MCF 10A (cell line): Measurements from ENCODE around the gene SRRM5. TPM values are rescaled to one million over a fixed set of nuclear protein-coding genes. Genes with fewer than 3 reads are reported as not detected.
"Not testable (repeated sequence)": the region's sequence is repeated elsewhere in the genome, so short reads cannot be mapped to it uniquely, and the experiment has no call there.

ENCODE experiments used
- BruUV-seq: library from RNA; stranded (reverse); fragments of 400-500 nt; replicated peaks from 2 replicates; lab custom pipeline; 2021; lab: Mats Ljungman, UMichigan
- CTCF ChIA-PET: fragments of 300-600 bp; sonication (Branson Sonifier 250); formaldehyde crosslinking; extraction: SDS; loops from one replicate; lab custom pipeline; 2021; ENCODE audit warnings: antibody characterized with exemption, inconsistent platforms; lab: Yijun Ruan, JAX
- POLR2A ChIA-PET: fragments of 300-600, 350-650 bp; sonication (Branson Sonifier 250); formaldehyde crosslinking; extraction: SDS; loops from one replicate; lab custom pipeline; 2020; ENCODE audit warnings: antibody characterized with exemption, inconsistent platforms; lab: Yijun Ruan, JAX
- DNase-seq: peaks from one replicate; pipeline ENCODE4 v3.0.0-alpha.2; 2018; ENCODE audit not compliant: unreplicated experiment
- H3K27ac Mint-ChIP-seq: one replicate; pipeline ENCODE4 v1.8.0; 2022; ENCODE audit warnings: mild to moderate bottlenecking, low read depth, mixed read lengths; ENCODE audit not compliant: unreplicated experiment
- H3K27me3 Mint-ChIP-seq: one replicate; pipeline ENCODE4 v1.8.0; 2022; ENCODE audit warnings: mixed read lengths; ENCODE audit not compliant: insufficient read depth, unreplicated experiment
- H3K36me3 Mint-ChIP-seq: one replicate; pipeline ENCODE4 v1.8.0; 2022; ENCODE audit warnings: mild to moderate bottlenecking, moderate library complexity, mixed read lengths; ENCODE audit not compliant: insufficient read depth, unreplicated experiment
- H3K4me1 Mint-ChIP-seq: one replicate; pipeline ENCODE4 v1.8.0; 2022; ENCODE audit warnings: mixed read lengths; ENCODE audit not compliant: insufficient read depth, unreplicated experiment
- H3K4me3 Mint-ChIP-seq: one replicate; pipeline ENCODE4 v1.8.0; 2022; ENCODE audit warnings: mild to moderate bottlenecking, moderate library complexity, mixed read lengths; ENCODE audit not compliant: unreplicated experiment
- H3K9me3 Mint-ChIP-seq: one replicate; pipeline ENCODE4 v1.8.0; 2022; ENCODE audit warnings: mixed read lengths; ENCODE audit not compliant: unreplicated experiment
- CTCF ChIP-seq: fragments of 200-600 bp; IDR thresholded peaks from one replicate; pipeline ENCODE4 v1.8.0; 2022; ENCODE audit warnings: antibody characterized with exemption, mild to moderate bottlenecking; ENCODE audit not compliant: unreplicated experiment
- intact Hi-C: fragments of 100-400 bp; cut with micrococcal nuclease; formaldehyde crosslinking; loops from 2 replicates; pipeline ENCODE4 v1.14.1; 2022
- total RNA-seq: library from RNA; stranded (reverse); gene quantifications from 2 replicates; pipeline ENCODE4 v1.2.3, GENCODE V29; 2022

The SRRM5 gene
- total RNA-seq, 1 experiment from 2014 or later, result 0.28 TPM

GRCh38 chr19:43598445-43599240 is 13.2 kb upstream of the SRRM5 start:
- CTCF ChIA-PET, result interaction anchor here (0.6 to 1.6 kb wide), 3 partner anchors 43 to 1826 kb away, joined by 5 to 6 read pairs (median 5); no protein-coding TSS in a partner anchor
- peak overlapping the region; percentile 99 for H3K4me3 Mint-ChIP-seq
- intact Hi-C loops, result loop anchor here (5.0 kb wide), 1 partner anchor 184 kb away; the partner anchor contains the start of gene KCNN4
- H3K27me3 Mint-ChIP-seq, result no peaks in the 10 kb centered on the region
- peaks cover 32% of the 10 kb centered on the region for H3K36me3 Mint-ChIP-seq
- BruUV-seq, result no TSS peak
- TF ChIP-seq CTCF, result no peak
- H3K27ac Mint-ChIP-seq, result no peak overlapping the region
- POLR2A ChIA-PET, result interaction anchor here (4.1 kb wide), 1 partner anchor 8 kb away, joined by 45 read pairs; no protein-coding TSS in a partner anchor
- DNase-seq, result no peak
- no peaks in the 10 kb centered on the region for H3K9me3 Mint-ChIP-seq
- peaks cover 17% of the 10 kb centered on the region for H3K4me1 Mint-ChIP-seq

- no peak overlapping the region for H3K4me3 Mint-ChIP-seq
- TF ChIP-seq CTCF, result no peak
- ChIA-PET CTCF (interaction anchor here (1.2 to 1.6 kb wide), 3 partner anchors 26 to 68 kb away, joined by 5 to 6 read pairs (median 5); no protein-coding TSS in a partner anchor), POLR2A (no interaction called here)
- BruUV-seq, result no TSS peak
- DNase-seq, result no peak
- H3K4me1 Mint-ChIP-seq, result peaks cover 13% of the 10 kb centered on the region
- intact Hi-C loops, result loop anchor here (5.0 kb wide), 1 partner anchor 183 kb away; the partner anchor contains the start of gene KCNN4
- H3K9me3 Mint-ChIP-seq, result no peaks in the 10 kb centered on the region
- H3K36me3 Mint-ChIP-seq, result peaks cover 31% of the 10 kb centered on the region
- no peak overlapping the region for H3K27ac Mint-ChIP-seq
- no peaks in the 10 kb centered on the region for H3K27me3 Mint-ChIP-seq
Measured at GRCh38 chr19:43599635-43600295, 12.1 kb upstream of the SRRM5 start.

- intact Hi-C loops, H3K9me3 Mint-ChIP-seq, BruUV-seq, DNase-seq, POLR2A ChIA-PET, H3K27ac Mint-ChIP-seq, H3K4me3 Mint-ChIP-seq, H3K27me3 Mint-ChIP-seq: not testable (repeated sequence)
- Mint-ChIP-seq H3K4me1 (peaks cover 13% of the 10 kb centered on the region), H3K36me3 (peaks cover 28% of the 10 kb centered on the region)
- CTCF ChIA-PET, result interaction anchor here (1.2 to 1.6 kb wide), 3 partner anchors 27 to 69 kb away, joined by 5 to 6 read pairs (median 5); no protein-coding TSS in a partner anchor
Measured at GRCh38 chr19:43600326-43600725, 11.6 kb upstream of the SRRM5 start.

- TF ChIP-seq CTCF, result no peak
- peak overlapping the region; percentile 80 for H3K27ac Mint-ChIP-seq
- H3K4me3 Mint-ChIP-seq, result no peak overlapping the region
- intact Hi-C loops, result no loop called here
- no TSS peak for BruUV-seq
- DNase-seq, result no peak
- H3K36me3 Mint-ChIP-seq, result peaks cover 13% of the 10 kb centered on the region
- ChIA-PET CTCF (interaction anchor here (0.5 to 1.5 kb wide), 3 partner anchors 8 to 157 kb away, joined by 3 read pairs; no protein-coding TSS in a partner anchor), POLR2A (interaction anchor here (0.6 to 5.1 kb wide), 4 partner anchors 10 to 62 kb away, joined by 3 to 45 read pairs (median 3); partner anchors contain the start of genes IRGQ and ZNF576)
- peaks cover 9% of the 10 kb centered on the region for H3K4me1 Mint-ChIP-seq
- H3K27me3 Mint-ChIP-seq, result no peaks in the 10 kb centered on the region
- no peaks in the 10 kb centered on the region for H3K9me3 Mint-ChIP-seq
Measured at GRCh38 chr19:43605875-43606568, 5.9 kb upstream of the SRRM5 start.
